ENCODE measurements around the gene SLC25A13. TPM values are rescaled to one million over a fixed set of nuclear protein-coding genes. Genes with fewer than 3 reads are reported as not detected.

The SLC25A13 gene
- total and polyA plus RNA-seq, 2 of the 13 experiments (the other 11 are each of a cell fraction or from before 2014, with no cell fraction given): 36.2 to 84.9 TPM

GRCh38 chr7:96184783-96185182 lies 137.1 kb downstream of the SLC25A13 start:
- Histone ChIP-seq H3K27me3 (ENCODE audit: control insufficient read depth in 1 of 2, insufficient read depth in 2 of 2, low read length in 2 of 2) (no peaks in the 10 kb centered on the region), H3K4me1 (ENCODE audit: insufficient read depth, low read length) (peaks cover 10% of the 10 kb centered on the region), H3K79me2 (ENCODE audit: insufficient read depth, low read length) (no peaks in the 10 kb centered on the region), H3K9me3 (ENCODE audit: low read length) (no peaks in the 10 kb centered on the region), H3K27ac (ENCODE audit: extremely low read length, insufficient read depth, low read length) (no peak overlapping the region), H3K4me2 (ENCODE audit: low read depth, low read length) (no peak overlapping the region), H3K9ac (ENCODE audit: insufficient read depth, low read depth, low read length) (no peak overlapping the region), H4K20me1 (ENCODE audit: insufficient read depth, low read length) (no peaks in the 10 kb centered on the region), H3K4me3 (replicated peaks in 1 of 3; ENCODE audit: insufficient read depth in 1 of 3, low read depth in 2 of 3, low read length in 3 of 3) (no peak overlapping the region), H3K36me3 (replicated peaks in 1 of 2; ENCODE audit: control insufficient read depth in 1 of 2, insufficient read depth in 2 of 2, low read length in 2 of 2) (peaks cover 9 to 73% of the 10 kb centered on the region in 2 experiments), H2AFZ (ENCODE audit: low read length) (no peak overlapping the region)
- FAIRE-seq (no peak), DNase-seq (ENCODE audit: low spot score) (no peak), ATAC-seq (no peak)
- WGBS (ENCODE audit: low lambda C conversion rate): 93% methylated on average over 2 of the region's 2 CpGs
- in situ Hi-C loops (cut with HindIII; ENCODE audit: extremely low pct_ligation_motif_present, low pct_unique_long_range_greater_than_20kb) (no loop called here), intact Hi-C loops (cut with micrococcal nuclease; ENCODE audit: unreplicated experiment) (no loop called here)
- ChIA-PET CTCF (ENCODE audit: low intra/inter-chr PET ratio, low total read pairs) (no interaction called here), POLR2A (no interaction called here)
- BruUV-seq (replicated peaks): no TSS peak
- TF ChIP-seq TFDP2 (CRISPR knock-in tag; IDR thresholded peaks at IDR 0.05) (no peak), FOXJ3 (CRISPR knock-in tag; IDR thresholded peaks at IDR 0.05; ENCODE audit: borderline replicate concordance) (no peak), PAXIP1 (CRISPR knock-in tag; conservative IDR thresholded peaks at IDR 0.05) (no peak), BCL3 (CRISPR knock-in tag; IDR thresholded peaks at IDR 0.05) (no peak), MBNL3 (CRISPR knock-in tag; conservative IDR thresholded peaks at IDR 0.05) (no peak), RFX1 (IDR thresholded peaks at IDR 0.05) (no peak), ZNF598 (CRISPR knock-in tag; IDR thresholded peaks at IDR 0.05; ENCODE audit: borderline replicate concordance) (no peak)
